Fibroblast of skin of right biceps (primary cell): Measurements from ENCODE around the gene CHMP6.

ENCODE experiments used
- DNase-seq: peaks from one replicate; pipeline ENCODE4 v3.0.0-alpha.2; 2013

Gene CHMP6

DNA sequence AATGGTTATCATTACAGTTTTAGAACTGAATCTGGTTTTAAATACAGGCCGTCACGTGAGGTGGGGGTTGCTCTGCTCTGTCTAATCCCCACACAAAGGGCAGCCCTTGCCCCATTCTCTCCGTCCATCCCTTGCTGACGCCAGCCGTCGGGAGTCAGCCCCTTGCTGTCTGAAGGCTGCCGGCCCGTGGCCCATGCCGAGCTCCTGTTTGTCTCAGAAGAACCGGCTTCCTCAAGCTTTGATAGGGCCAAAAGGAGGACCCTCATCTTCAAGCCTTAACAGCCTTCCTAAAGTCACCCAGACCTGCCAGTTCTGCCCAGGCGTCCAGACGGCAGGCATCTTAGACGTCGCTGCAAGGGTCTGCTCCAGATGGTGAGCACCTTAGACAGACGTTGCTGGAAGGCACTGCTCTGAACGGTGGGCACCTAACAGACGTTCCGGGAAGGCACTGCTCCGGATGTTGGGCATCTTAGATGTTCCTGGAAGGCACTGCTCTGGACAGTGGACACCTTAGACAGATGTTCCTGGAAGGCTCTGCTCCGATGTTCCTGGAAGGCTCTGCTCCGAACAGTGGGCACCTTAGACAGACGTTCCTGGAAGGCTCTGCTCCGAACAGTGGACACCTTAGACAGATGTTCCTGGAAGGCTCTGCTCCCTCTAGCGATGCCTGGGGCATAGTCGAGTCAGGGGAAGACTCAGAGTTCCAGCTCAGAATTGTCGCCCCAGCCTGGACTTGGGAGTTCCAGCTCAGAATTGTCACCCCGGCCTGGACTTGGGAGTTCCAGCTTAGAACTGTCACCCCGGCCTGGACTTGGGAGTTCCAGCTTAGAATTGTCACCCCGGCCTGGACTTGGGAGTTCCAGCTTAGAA lies 35.1 kb upstream of the CHMP6 start:
- no peak for DNase-seq

DNA sequence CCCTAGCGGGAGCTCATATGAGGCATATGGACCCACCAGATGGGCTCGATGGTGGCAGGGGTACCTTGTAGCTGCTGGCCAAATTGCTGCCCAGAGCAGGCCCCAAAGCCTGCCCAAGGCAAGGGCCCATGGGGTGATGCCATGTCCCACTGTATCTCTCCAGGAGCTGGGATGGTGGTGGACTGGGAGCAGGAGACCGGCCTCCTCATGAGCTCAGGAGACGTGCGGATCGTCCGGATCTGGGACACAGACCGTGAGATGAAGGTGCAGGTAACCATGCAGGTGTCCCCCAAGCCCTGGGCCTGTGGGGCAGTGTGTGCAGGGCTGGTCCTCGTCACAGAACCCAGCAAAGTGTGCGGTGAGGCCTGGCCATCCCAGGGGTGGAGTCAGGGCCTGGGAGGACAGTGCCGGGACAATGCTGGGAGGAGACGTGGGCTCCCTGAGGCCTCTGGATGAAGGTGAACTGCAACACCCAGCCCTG lies 34.1 kb upstream of the CHMP6 start:
- no peak for DNase-seq

DNA sequence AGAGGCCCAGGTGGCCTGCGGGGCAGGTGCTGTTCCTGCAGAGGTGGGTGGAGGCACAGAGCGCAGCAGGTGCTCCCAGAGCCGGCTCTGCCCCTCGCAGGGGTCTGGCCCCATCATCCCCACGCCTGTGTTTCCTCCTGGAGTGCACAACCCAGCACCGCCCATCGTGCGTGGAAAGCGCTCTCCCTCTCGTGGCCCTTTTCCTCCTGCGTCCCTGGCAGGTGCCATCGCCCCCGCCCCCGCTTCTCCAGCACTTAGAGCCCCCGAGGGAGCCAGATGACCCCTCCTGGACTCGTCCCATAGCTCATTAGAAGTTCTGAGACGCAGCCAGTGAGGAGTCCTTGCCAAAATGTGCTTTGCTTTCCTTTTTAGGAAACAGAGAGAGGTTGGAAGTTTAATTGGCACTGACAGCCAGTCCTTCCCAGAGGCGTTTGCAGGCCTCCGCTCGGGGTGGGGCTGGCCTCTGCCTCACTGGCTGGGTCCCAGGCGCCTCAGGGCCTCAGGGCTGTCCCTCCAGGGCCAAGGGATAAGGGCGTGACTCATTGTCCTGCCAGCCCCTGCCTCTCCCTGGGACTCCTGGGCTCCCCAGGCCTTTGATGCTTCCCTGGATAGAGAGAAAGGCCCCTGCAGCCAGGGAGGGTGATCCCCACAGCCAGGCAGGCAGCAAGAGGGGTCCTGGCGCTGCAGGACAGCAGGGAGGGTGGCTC lies 32.2 kb upstream of the CHMP6 start:
- peak; percentile 46 for DNase-seq

DNA sequence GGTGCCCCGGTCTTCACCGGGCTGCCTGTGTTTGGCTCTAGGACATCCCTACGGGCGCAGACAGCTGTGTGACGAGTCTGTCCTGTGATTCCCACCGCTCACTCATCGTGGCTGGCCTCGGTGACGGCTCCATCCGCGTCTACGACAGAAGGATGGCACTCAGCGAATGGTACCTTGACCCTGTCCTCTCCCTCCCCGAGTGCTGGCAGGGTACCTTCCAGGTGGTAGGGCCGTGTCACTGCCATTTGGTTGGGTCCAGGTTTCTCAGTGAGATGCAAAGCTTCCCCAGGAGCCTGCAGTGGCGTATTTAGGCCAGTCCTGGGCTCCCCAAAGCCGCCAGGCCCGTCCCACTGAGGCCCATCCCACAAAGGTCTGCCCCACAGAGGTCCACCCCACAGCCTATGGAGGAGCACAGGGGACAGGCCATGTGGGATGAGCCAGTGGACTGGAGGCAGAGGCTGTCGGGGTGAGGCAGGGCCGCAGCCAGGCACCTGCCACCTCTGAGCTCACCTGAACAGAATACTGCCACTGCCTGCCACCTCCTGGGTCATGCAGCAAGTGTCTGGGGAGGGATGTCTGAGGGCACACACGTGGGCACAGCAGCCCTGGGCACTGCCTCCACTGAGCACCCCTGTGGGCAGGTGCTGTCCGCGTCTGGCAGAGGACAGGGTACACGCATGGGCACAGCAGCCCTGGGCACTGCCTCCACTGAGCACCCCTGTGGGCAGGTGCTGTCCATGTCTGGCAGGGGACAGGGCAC lies 31.4 kb upstream of the CHMP6 start:
- DNase-seq, result no peak

DNA sequence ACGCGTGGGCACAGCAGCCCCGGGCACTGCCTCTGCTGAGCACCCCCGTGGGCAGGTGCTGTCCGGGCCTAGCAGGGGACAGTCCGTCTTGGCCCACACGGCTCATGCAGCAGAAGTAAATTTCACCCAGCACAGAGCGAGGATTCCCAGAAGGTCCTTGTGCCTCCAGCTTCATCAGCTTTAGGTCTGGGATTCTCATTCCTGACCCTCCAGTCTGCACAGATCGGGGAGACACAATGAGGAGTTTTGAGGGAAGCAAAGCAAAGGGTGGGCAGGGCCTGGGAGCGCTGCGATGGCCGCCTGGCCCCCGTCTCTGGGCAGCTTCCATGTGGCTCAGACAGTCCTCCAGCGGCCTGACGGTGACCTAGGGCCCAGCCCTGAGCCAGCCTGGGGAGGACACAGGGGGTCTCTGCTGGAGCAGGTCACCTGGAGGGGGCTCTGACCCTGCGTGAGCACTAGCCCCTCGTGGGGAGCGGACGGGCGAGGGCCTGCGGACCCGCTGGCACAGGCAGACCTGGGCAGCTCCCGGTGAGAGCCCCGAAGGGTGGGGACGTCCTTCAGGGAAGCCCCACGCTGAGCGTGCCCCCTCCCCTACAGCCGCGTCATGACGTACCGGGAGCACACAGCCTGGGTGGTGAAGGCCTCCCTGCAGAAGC lies 30.7 kb upstream of the CHMP6 start:
- DNase-seq, result no peak

DNA sequence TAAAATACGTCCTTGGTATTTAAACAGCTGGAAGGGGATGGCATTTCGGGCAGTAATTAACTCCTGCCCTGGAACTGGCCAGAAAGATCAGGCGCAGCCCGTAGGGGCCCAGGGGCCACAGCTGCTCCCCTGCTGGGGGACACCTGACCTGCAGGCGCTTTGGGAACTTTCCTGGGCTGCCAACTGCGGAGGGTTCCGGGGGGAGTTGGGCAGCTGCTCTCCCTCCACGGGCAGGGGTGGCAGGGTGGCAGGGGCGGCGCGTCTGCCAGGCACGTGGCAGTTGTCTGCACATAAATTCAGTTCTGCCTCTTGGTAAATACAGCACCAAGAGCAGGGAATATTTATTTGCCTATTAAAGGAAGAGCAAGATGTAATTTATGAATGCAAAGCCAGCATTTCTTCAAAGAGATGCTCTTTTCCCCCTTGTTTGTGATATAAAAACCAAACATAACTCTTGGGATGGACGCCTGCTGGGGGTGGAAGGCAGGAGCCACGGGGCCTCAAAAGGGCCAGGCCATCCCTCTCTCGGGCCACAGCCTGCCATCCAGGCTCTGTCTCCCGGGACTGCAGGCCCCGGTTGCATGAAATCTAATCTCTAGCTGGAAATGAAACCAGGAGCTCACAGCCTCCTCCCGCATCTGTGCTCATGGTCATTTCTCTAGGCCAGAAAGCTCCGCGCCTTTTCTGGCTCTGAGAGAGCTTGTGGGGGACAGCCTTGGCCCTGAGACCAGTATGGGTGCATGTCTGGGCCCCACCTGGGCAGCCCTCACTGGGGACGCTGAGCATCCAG lies 29.9 kb upstream of the CHMP6 start:
- no peak for DNase-seq

DNA sequence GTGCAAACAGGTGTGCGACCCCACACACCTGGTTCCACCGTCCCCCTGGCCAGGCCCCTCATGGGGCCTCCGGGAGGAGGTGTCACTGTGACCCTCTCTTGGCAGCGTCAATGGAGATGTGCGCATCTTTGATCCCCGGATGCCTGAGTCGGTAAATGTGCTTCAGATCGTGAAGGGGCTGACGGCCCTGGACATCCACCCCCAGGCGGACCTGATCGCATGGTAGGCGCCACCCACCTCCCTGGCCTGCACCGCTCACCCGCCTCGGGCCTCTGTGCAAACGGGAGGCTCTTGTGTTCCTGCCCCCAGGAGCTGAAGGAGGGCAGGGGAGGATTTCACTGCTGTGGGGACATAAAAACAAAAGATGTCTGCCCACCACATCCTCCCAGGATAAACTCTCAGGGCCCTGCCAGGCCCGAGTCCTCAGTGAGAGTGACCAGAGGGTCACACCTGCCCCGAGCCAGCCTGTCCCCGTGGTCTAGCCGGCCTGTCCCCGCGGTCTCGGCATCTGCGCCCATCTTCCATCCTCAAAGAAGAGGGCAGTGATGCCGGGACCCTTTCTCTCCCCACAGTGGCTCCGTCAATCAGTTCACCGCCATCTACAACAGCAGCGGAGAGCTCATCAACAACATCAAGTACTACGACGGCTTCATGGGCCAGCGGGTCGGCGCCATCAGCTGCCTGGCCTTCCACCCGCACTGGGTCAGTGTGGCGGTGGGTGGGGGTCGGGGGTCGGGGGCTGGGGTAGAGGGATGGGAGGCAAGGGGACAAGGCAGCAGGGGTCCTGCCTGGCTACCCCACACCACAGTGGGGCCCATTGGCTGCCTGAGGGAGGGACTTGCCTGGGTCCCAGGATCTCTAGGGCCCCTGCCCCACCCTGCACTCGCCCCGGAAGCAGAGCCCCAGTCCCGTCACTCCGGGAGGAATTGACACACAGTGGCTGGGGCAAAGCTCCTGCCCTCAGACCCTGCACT lies 29.0 kb upstream of the CHMP6 start:
- DNase-seq, result no peak

DNA sequence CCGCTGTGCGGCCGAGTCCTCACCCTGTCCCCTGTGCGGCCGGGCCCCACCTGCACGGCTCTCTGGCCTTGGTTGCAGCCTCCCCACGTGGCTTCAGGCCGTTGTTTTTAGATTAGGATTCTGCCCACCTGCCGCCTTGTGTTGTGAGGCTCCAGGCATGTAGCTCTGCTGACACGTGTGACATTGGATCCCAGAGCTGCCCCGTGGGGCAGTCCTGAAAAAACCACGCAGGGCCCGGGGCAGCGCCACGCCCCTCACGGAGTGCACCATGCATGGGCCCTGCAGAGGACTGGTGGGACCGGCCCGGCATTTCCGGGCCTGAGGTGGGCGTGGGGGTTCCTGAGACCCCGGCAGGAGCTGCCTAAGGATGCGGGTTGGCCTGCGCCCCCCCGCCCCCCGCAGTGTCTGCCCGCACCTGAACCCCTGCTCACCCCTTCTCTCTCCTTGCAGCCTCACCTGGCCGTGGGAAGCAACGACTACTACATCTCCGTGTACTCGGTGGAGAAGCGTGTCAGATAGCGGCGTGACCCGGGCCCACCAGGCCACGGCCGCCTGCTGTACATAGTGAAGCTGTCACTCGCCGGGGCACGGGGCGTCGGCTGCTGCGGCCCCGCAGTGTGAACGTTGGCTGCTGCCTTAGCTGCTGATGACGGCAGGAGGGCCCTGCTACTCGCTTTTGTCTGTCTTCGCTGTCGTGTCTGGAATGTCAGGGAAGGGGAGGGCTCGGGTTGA lies 27.7 kb upstream of the CHMP6 start:
- no peak for DNase-seq

DNA sequence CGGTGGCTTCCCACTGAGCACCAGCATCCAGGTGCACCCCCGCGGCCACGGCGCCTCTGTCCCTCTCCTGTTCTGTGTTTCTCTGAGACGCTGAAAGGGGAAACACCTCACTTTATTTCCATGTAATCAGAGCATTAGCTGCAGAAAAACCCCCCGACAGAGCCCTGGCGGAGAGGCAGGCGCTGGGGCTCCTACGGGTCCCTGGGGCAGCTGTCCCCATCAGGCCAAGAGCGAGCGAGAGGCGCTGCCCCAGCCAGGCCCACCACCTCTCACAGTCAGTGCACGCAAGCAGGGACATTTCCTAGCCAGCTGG lies 27.1 kb upstream of the CHMP6 start:
- DNase-seq, result no peak

DNA sequence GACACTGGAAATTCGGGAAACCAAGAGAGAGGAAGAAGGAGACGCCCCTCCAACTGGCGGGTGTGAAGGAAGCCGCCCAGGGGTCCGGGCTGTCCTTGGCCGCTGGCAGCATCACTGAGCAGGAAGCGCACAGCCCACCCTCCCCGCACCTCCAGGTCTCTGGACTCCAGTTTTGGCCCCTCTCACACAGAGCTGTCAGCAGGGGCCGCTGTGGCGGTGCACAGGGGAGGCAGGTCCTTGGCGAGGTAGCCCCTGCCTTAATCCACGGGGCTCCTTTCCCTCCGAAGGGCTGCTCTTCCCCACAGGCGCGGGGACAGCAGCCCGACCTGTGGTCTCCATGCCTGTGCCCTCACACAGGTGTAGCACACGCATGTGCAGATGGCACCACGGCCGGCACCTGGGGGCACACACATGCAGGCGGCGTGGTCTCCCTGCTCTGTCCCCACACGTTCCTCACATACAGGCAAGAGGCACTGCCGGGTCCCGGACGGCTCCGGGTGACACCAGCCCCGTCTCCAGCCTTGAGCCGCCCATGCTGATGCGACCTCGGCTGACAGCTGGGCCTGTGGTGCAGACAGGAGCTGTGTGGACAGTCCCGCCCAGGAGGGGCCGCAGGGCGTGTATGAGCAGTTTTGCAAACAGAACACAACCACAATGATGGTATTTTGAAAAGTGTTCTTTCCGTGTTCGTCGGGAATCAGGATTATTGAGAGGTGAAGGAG lies 26.6 kb upstream of the CHMP6 start:
- DNase-seq, result no peak

DNA sequence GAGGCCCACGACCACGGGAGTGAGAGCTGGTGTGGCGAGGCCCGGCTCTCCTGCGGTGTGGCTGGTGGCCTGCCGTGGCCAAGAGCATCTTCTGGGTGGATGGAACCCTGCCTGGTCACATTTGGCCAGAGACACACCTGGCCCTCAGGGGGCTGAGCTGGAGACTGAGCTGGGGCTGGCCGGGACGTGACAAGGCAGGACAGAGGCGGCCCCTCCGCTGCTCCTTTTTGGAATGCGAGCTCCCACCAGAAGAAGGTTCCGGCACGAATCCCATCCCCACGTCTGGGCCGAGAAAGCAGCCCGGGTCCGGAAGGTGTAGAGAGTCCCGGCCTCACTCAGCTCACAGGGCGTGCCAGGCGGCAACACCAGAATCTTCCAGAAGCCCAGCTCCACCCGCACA lies 26.0 kb upstream of the CHMP6 start:
- no peak for DNase-seq

DNA sequence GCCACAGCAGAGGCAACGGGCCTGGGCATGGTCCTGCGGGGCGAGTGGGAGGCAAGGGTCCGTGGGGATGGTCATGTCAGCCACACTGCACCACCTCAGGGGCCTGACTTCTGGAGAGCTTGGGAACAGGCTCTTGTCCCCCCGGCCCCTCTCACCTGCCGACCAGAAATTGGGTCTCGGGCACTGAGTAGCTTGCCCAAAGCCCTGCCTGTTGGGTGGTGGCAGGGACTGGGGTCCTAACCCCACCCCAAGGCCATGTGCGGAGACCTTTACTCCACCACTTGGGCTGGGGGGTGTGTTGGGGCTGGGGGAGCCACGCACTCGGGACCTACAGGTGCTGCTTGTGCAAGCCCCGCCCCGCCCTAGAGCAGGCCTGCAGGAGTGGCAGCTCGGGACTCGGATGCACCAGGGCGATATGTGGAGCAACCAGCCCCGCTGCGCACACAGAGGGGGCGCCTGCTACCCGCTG lies 24.2 kb upstream of the CHMP6 start:
- DNase-seq, result no peak

DNA sequence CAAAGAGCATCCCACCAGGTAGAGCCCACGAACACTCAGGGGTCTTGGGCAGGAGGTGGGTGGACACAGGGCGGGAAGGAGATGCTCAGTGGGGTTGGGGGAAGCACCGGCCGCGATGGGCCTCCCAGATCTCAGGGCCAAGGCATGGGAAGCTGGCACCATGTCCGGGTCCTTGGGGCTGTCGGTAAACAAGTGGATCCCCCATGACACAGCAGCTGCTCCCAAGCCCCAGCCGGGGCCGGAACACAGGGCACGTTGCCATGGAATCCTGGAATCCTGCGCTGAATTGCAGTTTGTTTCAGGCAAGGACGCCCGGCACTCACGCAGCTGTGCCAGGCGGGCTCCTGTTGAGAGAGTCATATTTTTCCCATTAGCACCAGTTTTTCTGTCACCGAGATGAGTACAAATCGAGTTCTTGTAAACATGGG lies 23.0 kb upstream of the CHMP6 start:
- peak; percentile 37 for DNase-seq

DNA sequence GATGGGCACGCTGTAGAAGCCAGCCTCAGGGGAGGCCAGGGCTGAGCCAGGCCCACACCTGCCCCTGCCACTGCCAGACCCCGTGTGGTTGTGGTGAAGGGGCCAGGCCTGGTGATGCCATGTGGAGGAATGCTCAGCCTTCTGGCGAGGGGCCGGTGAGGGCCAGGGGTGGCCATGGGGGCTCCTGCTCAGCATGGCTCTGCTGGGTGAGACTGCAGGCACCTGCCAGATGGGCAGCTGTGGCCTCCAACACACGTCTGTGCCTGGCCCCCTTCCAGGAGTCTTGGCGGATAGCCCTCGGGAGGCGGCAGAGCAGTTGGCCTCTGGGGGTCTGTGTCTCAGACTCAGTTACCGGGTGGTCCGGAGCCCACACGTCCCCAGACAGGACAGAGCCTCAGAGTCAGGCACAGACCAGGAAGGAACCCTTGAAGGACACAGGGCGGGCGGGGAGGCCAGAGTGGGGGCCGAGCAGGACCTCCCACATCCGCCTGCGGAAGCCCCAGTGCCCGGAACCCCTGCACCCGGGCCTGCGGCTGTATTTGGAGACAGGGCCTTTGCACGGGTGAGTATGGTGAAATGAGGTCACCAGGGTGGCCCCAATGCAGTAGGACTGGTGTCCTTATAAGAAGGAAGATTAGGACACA lies 22.5 kb upstream of the CHMP6 start:
- no peak for DNase-seq

DNA sequence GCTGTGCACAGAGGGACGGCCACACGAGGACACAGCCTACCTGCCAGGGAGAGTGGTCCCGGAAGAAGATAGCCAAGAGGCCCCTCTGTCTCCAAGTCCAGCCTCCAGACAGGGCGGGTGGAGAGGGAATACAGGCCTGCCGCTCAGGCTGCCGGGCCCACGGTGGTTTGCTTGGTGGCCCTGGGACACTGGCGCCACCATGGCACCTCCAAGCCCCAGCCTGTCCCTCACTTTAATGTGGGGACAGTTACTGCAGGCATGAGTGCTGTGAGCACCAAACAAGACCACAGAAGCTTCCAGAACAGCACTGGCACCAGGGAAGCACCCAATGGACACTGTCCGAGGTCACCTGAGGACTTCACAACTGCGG lies 22.0 kb upstream of the CHMP6 start:
- DNase-seq, result no peak

DNA sequence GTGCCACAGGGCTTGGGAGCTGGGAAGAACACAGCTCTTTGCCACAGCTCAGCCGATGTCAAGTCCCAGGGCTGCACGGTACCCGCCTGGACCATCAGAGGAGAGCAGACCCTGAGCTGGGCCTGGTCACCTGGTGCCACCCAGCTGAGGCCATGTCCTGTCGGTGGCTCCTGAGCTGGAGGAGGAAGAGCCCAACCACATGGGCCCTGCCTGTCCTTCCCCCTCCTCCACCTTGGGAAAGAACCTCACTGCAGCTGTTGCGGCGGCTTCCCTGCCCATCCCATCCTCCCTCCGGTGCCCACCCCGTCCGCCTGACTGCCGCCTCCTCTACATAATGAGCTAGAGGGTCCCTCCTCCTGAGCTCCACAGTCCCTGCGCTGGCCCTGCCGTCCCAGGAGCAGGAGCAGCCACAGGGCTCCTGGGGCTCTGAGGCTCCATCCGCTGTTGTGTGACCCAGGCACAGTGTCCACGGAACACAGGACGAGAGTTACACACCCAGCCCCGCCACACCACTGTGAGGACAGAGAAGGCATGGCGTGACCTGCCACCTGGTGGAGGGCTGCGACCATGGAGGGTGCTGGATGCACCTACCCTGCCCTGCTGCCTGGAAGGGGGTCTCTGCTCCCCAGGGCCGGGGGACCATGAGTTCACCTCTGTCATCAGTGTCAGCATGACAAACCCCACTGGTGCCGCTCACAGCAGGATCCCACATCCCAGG lies 21.4 kb upstream of the CHMP6 start:
- DNase-seq, result peak; percentile 28

DNA sequence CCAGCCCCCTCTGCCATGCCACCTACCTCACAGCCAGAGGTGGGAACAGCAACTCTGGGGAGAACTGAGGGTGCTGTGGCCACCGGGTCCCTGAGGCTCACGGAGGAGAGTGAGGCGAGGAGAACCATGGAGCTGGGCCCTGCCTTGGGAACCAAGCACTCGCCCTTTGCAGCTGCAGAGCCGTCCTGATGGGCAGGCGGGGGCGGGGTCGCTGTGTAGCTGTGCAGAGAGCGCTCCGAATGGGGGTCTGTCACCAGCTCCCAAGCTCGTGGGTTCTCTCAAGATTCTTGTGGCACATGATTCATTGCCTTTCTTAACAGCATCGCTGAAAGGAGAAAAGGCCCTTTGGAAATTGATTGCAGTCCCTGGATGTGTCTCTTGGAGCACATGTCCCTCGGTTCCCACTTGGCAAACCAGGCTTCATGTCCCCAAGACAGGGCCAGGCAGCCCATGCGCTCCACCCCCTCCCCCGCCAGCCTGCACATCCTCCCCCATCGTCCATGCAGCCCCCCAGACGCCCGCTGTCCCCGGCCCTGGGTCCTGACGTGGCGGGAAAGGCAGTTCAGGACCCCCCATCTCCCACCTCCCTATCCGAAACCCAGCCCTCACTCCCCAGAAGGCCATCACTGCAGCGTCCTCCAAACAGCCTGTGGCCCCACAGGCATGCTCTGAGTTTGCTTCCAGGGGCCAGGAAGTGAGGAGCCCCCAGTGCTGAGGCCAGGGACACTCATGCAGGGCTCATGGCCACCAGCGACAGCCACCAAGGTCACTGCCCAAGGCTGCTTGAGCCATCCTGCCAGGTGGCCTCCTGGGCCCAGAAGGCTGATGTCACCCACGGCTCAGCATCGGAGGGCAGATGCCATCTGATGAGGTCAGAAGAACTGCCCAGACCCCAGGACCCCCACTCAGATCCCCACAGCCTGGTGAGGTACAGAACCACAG lies 20.6 kb upstream of the CHMP6 start:
- peak; percentile 27 for DNase-seq
